Left ventricle myocardium superior (tissue), 1 donor: ENCODE data around the gene ACOXL. TPM values are rescaled to one million over a fixed set of nuclear protein-coding genes. Genes with fewer than 3 reads are reported as not detected.
"Not testable (repeated sequence)": the region's sequence is repeated elsewhere in the genome, so short reads cannot be mapped to it uniquely, and the experiment has no call there.

Experiments
- ATAC-seq: fragments of 200-7000 bp; cut with Tn5 transposase; one replicate; pipeline ENCODE4 v1.9.1; 2020; ENCODE audit warnings: mild to moderate bottlenecking, moderate library complexity
- DNase-seq: peaks from one replicate; pipeline ENCODE4 v3.0.0-alpha.2; 2020
- intact Hi-C: fragments of 100-400 bp; cut with micrococcal nuclease; formaldehyde crosslinking; loops from one replicate; pipeline ENCODE4 v1.11.0; 2022
- total RNA-seq: library from RNA; stranded (reverse); fragmentation: NEBNext Ultra II Directional; extraction: Animal tissue kit (Norgen Biotek cat#: 25700); gene quantifications from one replicate; pipeline ENCODE4 v1.2.1, GENCODE V29; 2021
- donor health status: DM: no; HTN: yes; CAD: no; lungs with severe emphysema.

The ACOXL gene
- total RNA-seq, 1 donor from 2014 or later: 0.10 TPM

- ATAC-seq (no peak), DNase-seq (no peak)
- intact Hi-C loops: no loop called here
These were observed 300.5 kb downstream of the ACOXL start for GRCh38 chr2:111032721-111033429.

GRCh38 chr2:111034146-111034545, 301.8 kb downstream of the ACOXL start:
- DNase-seq (no peak), ATAC-seq (no peak)
- intact Hi-C loops: no loop called here

- DNase-seq (no peak), ATAC-seq (no peak)
- intact Hi-C loops: no loop called here
These were observed 302.2 kb downstream of the ACOXL start for GRCh38 chr2:111034606-111035005.

GRCh38 chr2:111035830-111036441, 303.6 kb downstream of the ACOXL start:
- ATAC-seq: no peak
- DNase-seq: no peak
- intact Hi-C loops: no loop called here

GRCh38 chr2:111037128-111037527, 304.8 kb downstream of the ACOXL start:
- DNase-seq (no peak), ATAC-seq (no peak)
- intact Hi-C loops: no loop called here

- DNase-seq: no peak
- intact Hi-C loops: no loop called here
- no peak for ATAC-seq
These were observed 307.4 kb downstream of the ACOXL start for GRCh38 chr2:111039628-111040383.

GRCh38 chr2:111041398-111042202, 309.2 kb downstream of the ACOXL start:
- intact Hi-C loops: no loop called here
- DNase-seq (no peak), ATAC-seq (no peak)

- no peak for ATAC-seq
- intact Hi-C loops: no loop called here
- no peak for DNase-seq
These were observed 309.9 kb downstream of the ACOXL start for GRCh38 chr2:111042261-111042660.

GRCh38 chr2:111042772-111043771, 310.7 kb downstream of the ACOXL start:
- ATAC-seq (no peak), DNase-seq (no peak)
- intact Hi-C loops: no loop called here

GRCh38 chr2:111044066-111044465, 311.7 kb downstream of the ACOXL start:
- intact Hi-C loops: no loop called here
- ATAC-seq: no peak
- DNase-seq: no peak

GRCh38 chr2:111045236-111045635, 312.9 kb downstream of the ACOXL start:
- intact Hi-C loops, DNase-seq, ATAC-seq: not testable (repeated sequence)

GRCh38 chr2:111045771-111046444, 313.5 kb downstream of the ACOXL start:
- no peak for ATAC-seq
- intact Hi-C loops: no loop called here
- DNase-seq: no peak

- DNase-seq (no peak), ATAC-seq (no peak)
- intact Hi-C loops: no loop called here
These were observed 314.3 kb downstream of the ACOXL start for GRCh38 chr2:111046670-111047069.

GRCh38 chr2:111048856-111049768, 316.7 kb downstream of the ACOXL start:
- no peak for ATAC-seq

GRCh38 chr2:111049792-111050640, 317.6 kb downstream of the ACOXL start:
- DNase-seq (no peak), ATAC-seq (no peak)
- intact Hi-C loops: no loop called here

More at GRCh38 chr2:111048856-111049768, 316.7 kb downstream of the ACOXL start:
- no peak for DNase-seq
- intact Hi-C loops: no loop called here
